Neuronal stem cell (in vitro differentiated cells): Measurements from ENCODE around the gene NUDCD3.

Source experiments
- DNase-seq: peaks from one replicate; pipeline ENCODE4 v3.0.0-alpha.2; 2013; ENCODE audit warnings: low spot score
- H2AFZ ChIP-seq: one replicate; pipeline ENCODE4 v1.6.1; 2013; ENCODE audit warnings: mild to moderate bottlenecking, low read length, inconsistent platforms
- H2AK5ac ChIP-seq: 2 replicates; pipeline ENCODE4 v1.6.1; 2013; ENCODE audit warnings: low read depth, mild to moderate bottlenecking, inconsistent platforms, low read length, moderate library complexity, mixed read lengths
- H2BK120ac ChIP-seq: 2 replicates; pipeline ENCODE4 v1.6.1; 2013; ENCODE audit warnings: low read depth, mild to moderate bottlenecking, inconsistent platforms, low read length, moderate library complexity, mixed read lengths
- H2BK12ac ChIP-seq: one replicate; pipeline ENCODE4 v1.6.1; 2013; ENCODE audit warnings: low read length, inconsistent platforms
- H2BK15ac ChIP-seq: 2 replicates; pipeline ENCODE4 v1.6.1; 2013; ENCODE audit warnings: mild to moderate bottlenecking, low read length, inconsistent platforms, mixed read lengths
- H2BK5ac ChIP-seq: one replicate; pipeline ENCODE4 v1.6.1; 2013; ENCODE audit warnings: inconsistent platforms, mild to moderate bottlenecking, low read length, moderate library complexity
- H3K14ac ChIP-seq: one replicate; pipeline ENCODE4 v1.6.1; 2013; ENCODE audit warnings: low read length, inconsistent platforms
- H3K18ac ChIP-seq: 2 replicates; pipeline ENCODE4 v1.6.1; 2013; ENCODE audit warnings: low read length, inconsistent platforms
- H3K23ac ChIP-seq: 2 replicates; pipeline ENCODE4 v1.6.1; 2013; ENCODE audit warnings: low read depth, mild to moderate bottlenecking, mixed read lengths, low read length, inconsistent platforms; ENCODE audit not compliant: poor library complexity
- H3K27ac ChIP-seq: replicated peaks from 3 replicates; pipeline ENCODE4 v1.5.1; 2013; ENCODE audit warnings: low read length, inconsistent platforms
- H3K27me3 ChIP-seq, 3 experiments: 2 replicates each; pipeline ENCODE4 v1.6.1; 2013; ENCODE audit warnings: low read length in 3 of 3, mild to moderate bottlenecking in 2 of 3, inconsistent platforms in 1 of 3, low read depth in 1 of 3, mixed read lengths in 1 of 3, moderate library complexity in 1 of 3; ENCODE audit not compliant: control insufficient read depth in 3 of 3, insufficient read depth in 3 of 3
- H3K36me3 ChIP-seq, 2 donors: replicated peaks in 1 of 2; 2 replicates each; pipeline ENCODE4 v1.6.1; 2013; ENCODE audit warnings: low read length in 2 of 2; ENCODE audit not compliant: control insufficient read depth in 2 of 2, insufficient read depth in 2 of 2
- H3K4ac ChIP-seq: 2 replicates; pipeline ENCODE4 v1.6.1; 2013; ENCODE audit warnings: inconsistent platforms, mild to moderate bottlenecking, low read length, moderate library complexity
- H3K4me1 ChIP-seq, 2 donors: 1 replicate in 1 of 2; 2 replicates in 1 of 2; pipeline ENCODE4 v1.6.1; 2013; ENCODE audit warnings: low read length in 2 of 2, low read depth in 1 of 2; ENCODE audit not compliant: control insufficient read depth in 2 of 2, insufficient read depth in 1 of 2
- H3K4me2 ChIP-seq: one replicate; pipeline ENCODE4 v1.6.1; 2013; ENCODE audit warnings: mild to moderate bottlenecking, low read length, inconsistent platforms; ENCODE audit not compliant: insufficient read depth, poor library complexity, severe bottlenecking
- H3K4me3 ChIP-seq, 2 donors: 2 replicates each; pipeline ENCODE4 v1.5.1; 2013; ENCODE audit warnings: low read length in 2 of 2, mild to moderate bottlenecking in 2 of 2, inconsistent platforms in 1 of 2, moderate library complexity in 1 of 2
- H3K79me1 ChIP-seq: one replicate; pipeline ENCODE4 v1.6.1; 2013; ENCODE audit warnings: low read depth, mild to moderate bottlenecking, inconsistent platforms, low read length, moderate library complexity
- H3K9ac ChIP-seq: one replicate; pipeline ENCODE4 v1.6.1; 2013; ENCODE audit warnings: mild to moderate bottlenecking, low read depth, low read length, inconsistent platforms; ENCODE audit not compliant: poor library complexity
- H3K9me3 ChIP-seq, 2 donors: replicated peaks in 1 of 2; 2 replicates each; pipeline versions ENCODE3 to v1.6.1; 2013; ENCODE audit warnings: low read length in 2 of 2, mild to moderate bottlenecking in 2 of 2, inconsistent platforms in 1 of 2, low read depth in 1 of 2, mixed read lengths in 1 of 2, moderate library complexity in 1 of 2; ENCODE audit not compliant: control insufficient read depth in 2 of 2, insufficient read depth in 1 of 2
- H4K8ac ChIP-seq: one replicate; pipeline ENCODE4 v1.6.1; 2013; ENCODE audit warnings: low read depth, mild to moderate bottlenecking, inconsistent platforms, low read length, moderate library complexity
- H4K91ac ChIP-seq: one replicate; pipeline ENCODE4 v1.6.1; 2013; ENCODE audit warnings: low read length, low read depth, mild to moderate bottlenecking, inconsistent platforms; ENCODE audit not compliant: poor library complexity
- WGBS, 2 donors: extraction: QIAGEN DNeasy Blood & Tissue Kit; methylation state at CpG; one replicate each; pipeline ENCODE4 v1.1.7; 2013; ENCODE audit warnings: missing lambda C conversion rate in 2 of 2, mixed read lengths in 1 of 2; ENCODE audit not compliant: insufficient read length in 2 of 2, insufficient replicate concordance in 1 of 2; ENCODE audit errors: extremely low coverage in 2 of 2; 5-methylcytosine and 5-hydroxymethylcytosine counted together

The NUDCD3 gene

DNA sequence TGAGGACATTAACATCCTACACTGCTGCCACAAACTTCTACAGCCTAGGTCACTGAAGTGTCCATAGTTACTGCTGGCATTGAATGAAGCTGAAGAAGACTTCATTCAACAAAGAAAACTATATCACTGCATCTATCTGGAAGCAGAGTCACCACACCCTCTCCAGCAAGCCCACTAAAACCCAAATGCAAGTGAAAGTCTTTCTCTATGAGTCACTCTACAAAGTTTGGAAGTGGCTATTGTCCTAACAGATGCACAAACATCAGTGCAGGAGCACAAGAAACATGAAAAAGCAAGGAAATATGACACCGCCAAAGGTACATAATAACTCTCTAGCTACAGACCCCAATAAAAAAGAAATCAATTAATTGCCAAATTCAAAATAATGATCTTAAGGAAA lies 121.6 kb downstream of the NUDCD3 start:
- Histone ChIP-seq H3K4me1 (no peaks in the 10 kb centered on the region), H3K27ac (no peak overlapping the region), H4K91ac (no peak overlapping the region), H3K4ac (no peak overlapping the region), H3K27me3 (no peaks in the 10 kb centered on the region), H3K9me3 (no peaks in the 10 kb centered on the region), H3K4me2 (no peak overlapping the region), H2BK12ac (no peak overlapping the region), H4K8ac (no peak overlapping the region), H2AK5ac (no peak overlapping the region), H3K18ac (no peak overlapping the region), H3K9ac (no peak overlapping the region), H3K14ac (no peak overlapping the region), H2BK15ac (no peak overlapping the region), H2BK120ac (no peak overlapping the region), H2BK5ac (no peak overlapping the region), H2AFZ (no peak overlapping the region), H3K79me1 (no peaks in the 10 kb centered on the region), H3K36me3 (no peaks in the 10 kb centered on the region), H3K4me3 (no peak overlapping the region), H3K23ac (no peak overlapping the region)
- no peak for DNase-seq
- no CpG with 5 or more reads among the region's 1 CpG for WGBS, 2 donors

DNA sequence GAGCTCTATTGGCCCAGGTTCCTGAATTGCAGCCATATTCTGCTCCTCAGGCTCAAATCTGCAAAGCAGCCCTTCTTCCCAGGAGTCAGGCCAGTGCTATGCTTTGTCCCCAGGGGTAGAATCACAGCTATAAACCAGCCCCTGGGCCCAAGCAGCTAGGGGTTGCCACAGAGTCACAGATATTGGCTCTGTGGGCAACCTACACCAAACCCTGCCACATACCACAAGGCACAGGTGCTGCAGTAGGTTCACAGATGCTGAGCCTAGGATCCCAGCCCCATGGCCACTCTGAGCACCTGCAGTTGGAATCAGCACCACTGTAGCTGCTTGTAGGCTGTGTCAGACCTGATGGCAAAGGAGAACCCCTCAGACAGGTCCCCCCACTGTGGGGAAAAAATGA lies 122.0 kb downstream of the NUDCD3 start:
- Histone ChIP-seq H3K4me1 (no peaks in the 10 kb centered on the region), H3K27ac (no peak overlapping the region)
- no peak for DNase-seq

DNA sequence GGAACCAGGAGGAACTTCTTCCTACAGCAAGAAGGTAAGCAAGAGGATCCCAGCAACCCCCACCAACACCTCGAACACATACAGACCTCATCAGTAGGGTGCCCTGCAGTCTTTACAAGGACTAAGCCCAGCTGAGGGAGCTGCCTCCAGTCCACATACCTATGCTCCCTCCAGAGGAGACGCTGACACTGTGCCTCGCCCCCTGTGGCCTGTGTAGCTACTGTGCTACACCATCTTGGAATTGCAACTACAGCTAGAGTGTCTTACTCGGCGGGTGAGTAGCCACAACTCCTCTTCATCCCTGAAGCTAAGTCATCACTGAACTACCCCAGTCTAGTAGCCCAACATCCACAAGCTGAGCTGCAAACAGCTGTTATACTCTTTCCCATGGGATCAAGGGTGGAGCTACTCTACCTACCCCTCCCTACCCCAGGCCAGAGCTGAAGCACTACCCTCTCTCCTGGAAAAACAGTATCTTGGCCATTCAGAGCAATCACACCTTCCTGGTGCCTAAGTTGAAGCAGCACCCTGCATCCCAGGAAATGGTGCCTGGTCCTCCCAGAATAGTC lies 122.9 kb downstream of the NUDCD3 start:
- H3K23ac ChIP-seq: no peak overlapping the region
- H3K4me2 ChIP-seq: no peak overlapping the region
- H3K36me3 ChIP-seq: no peaks in the 10 kb centered on the region
- H2BK12ac ChIP-seq: no peak overlapping the region
- H2AK5ac ChIP-seq: no peak overlapping the region
- H3K27ac ChIP-seq: no peak overlapping the region
- H3K4me1 ChIP-seq: no peaks in the 10 kb centered on the region
- H2BK15ac ChIP-seq: peak overlapping the region; percentile 38
- no peak overlapping the region for H2BK120ac ChIP-seq
- no peak overlapping the region for H4K8ac ChIP-seq
- no CpG with 5 or more reads among the region's 5 CpGs for WGBS, 2 donors
- no peak overlapping the region for H4K91ac ChIP-seq
- no peak overlapping the region for H3K9ac ChIP-seq
- no peak for DNase-seq
- H2BK5ac ChIP-seq: no peak overlapping the region
- H3K79me1 ChIP-seq: no peaks in the 10 kb centered on the region
- H3K14ac ChIP-seq: no peak overlapping the region
- no peaks in the 10 kb centered on the region for H3K27me3 ChIP-seq
- H2AFZ ChIP-seq: no peak overlapping the region
- H3K4me3 ChIP-seq: no peak overlapping the region
- no peak overlapping the region for H3K4ac ChIP-seq
- H3K9me3 ChIP-seq: no peaks in the 10 kb centered on the region
- H3K18ac ChIP-seq: no peak overlapping the region

More for the DNA sequence above, 122.0 kb downstream of the NUDCD3 start:
- Histone ChIP-seq H3K9ac (no peak overlapping the region), H3K4me2 (no peak overlapping the region), H3K9me3 (no peaks in the 10 kb centered on the region), H3K79me1 (no peaks in the 10 kb centered on the region), H2AFZ (no peak overlapping the region), H3K18ac (no peak overlapping the region), H3K23ac (no peak overlapping the region), H2AK5ac (no peak overlapping the region), H3K36me3 (no peaks in the 10 kb centered on the region), H2BK12ac (no peak overlapping the region), H3K4me3 (no peak overlapping the region), H2BK5ac (no peak overlapping the region), H3K4ac (no peak overlapping the region), H4K8ac (no peak overlapping the region), H4K91ac (no peak overlapping the region), H2BK15ac (no peak overlapping the region), H2BK120ac (no peak overlapping the region), H3K14ac (no peak overlapping the region), H3K27me3 (no peaks in the 10 kb centered on the region)

DNA sequence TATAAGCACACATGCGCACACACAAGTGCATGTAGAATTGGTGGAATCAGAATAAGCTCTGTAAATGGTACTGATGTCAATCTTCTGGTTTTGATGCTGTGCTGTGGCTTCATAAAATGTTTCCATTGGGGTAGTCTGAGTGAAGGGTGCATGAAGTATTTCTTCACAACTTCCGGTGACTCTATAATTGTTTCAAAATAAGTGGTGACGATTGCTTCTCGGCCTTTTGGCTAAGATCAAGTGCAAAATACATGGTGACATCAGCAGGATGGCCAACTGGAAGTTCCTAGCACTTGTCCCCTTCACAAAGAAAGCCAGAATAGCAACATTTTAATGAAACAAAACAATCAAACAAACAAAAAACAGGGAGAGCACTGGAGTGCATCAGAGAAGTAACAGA lies 123.5 kb downstream of the NUDCD3 start:
- no peaks in the 10 kb centered on the region for H3K36me3 ChIP-seq
- no peak overlapping the region for H3K4ac ChIP-seq
- no peak overlapping the region for H3K4me2 ChIP-seq
- no peak overlapping the region for H2BK5ac ChIP-seq
- no peak overlapping the region for H2BK15ac ChIP-seq
- H3K27ac ChIP-seq: no peak overlapping the region
- no peaks in the 10 kb centered on the region for H3K4me1 ChIP-seq
- H3K27me3 ChIP-seq: no peaks in the 10 kb centered on the region
- no peak overlapping the region for H2BK120ac ChIP-seq
- H3K14ac ChIP-seq: no peak overlapping the region
- no peak overlapping the region for H3K4me3 ChIP-seq
- no peak overlapping the region for H2AK5ac ChIP-seq
- no peak overlapping the region for H2BK12ac ChIP-seq
- H3K23ac ChIP-seq: no peak overlapping the region
- no peak overlapping the region for H3K18ac ChIP-seq
- no peak overlapping the region for H4K91ac ChIP-seq
- no peak overlapping the region for H3K9ac ChIP-seq
- no peaks in the 10 kb centered on the region for H3K79me1 ChIP-seq
- no peak overlapping the region for H4K8ac ChIP-seq
- WGBS, 2 donors: no CpG with 5 or more reads among the region's 4 CpGs
- no peak for DNase-seq
- no peaks in the 10 kb centered on the region for H3K9me3 ChIP-seq
- H2AFZ ChIP-seq: no peak overlapping the region
